ENCODE data around the gene GPR158. TPM values are rescaled to one million over a fixed set of nuclear protein-coding genes. Genes with fewer than 3 reads are reported as not detected.
"Not testable (repeated sequence)": the region's sequence is repeated elsewhere in the genome, so short reads cannot be mapped to it uniquely, and the experiment has no call there.

Gene GPR158
- total RNA-seq, 4 donors from 2014 or later, result 0.18 TPM; not detected in 3

DNA sequence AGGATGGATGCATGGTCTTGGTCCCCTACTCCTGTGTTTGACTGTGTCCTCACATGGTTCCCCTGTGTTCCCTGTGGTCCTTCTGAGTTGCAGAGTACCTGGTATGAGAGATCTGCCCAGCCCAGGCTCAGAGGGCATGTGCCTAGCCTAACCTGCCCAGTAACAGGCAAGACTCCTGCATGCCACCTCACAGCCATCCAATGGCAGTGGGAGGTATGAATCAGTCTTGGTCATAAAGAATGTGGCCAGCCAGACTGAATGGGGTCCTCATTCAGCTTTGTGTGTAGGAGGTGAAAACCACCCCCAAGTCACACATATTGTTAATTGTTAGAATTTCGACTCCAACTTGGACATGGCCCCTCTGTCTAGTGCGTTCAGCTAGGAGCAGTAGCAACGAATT, 17.2 kb upstream of the GPR158 start:
- H3K4me3 ChIP-seq, result no peak overlapping the region
- no peak for DNase-seq (ENCODE audit: low spot score in 2 of 2)
- TF ChIP-seq POLR2AphosphoS5 (IDR thresholded peaks at IDR 0.05), result no peak
- TF ChIP-seq EP300 (IDR thresholded peaks at IDR 0.05), result no peak
- TF ChIP-seq, protein P1, sequence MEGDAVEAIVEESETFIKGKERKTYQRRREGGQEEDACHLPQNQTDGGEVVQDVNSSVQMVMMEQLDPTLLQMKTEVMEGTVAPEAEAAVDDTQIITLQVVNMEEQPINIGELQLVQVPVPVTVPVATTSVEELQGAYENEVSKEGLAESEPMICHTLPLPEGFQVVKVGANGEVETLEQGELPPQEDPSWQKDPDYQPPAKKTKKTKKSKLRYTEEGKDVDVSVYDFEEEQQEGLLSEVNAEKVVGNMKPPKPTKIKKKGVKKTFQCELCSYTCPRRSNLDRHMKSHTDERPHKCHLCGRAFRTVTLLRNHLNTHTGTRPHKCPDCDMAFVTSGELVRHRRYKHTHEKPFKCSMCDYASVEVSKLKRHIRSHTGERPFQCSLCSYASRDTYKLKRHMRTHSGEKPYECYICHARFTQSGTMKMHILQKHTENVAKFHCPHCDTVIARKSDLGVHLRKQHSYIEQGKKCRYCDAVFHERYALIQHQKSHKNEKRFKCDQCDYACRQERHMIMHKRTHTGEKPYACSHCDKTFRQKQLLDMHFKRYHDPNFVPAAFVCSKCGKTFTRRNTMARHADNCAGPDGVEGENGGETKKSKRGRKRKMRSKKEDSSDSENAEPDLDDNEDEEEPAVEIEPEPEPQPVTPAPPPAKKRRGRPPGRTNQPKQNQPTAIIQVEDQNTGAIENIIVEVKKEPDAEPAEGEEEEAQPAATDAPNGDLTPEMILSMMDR (IDR thresholded peaks at IDR 0.05), result no peak
- no peak for TF ChIP-seq POLR2A (IDR thresholded peaks at IDR 0.05)
- H3K36me3 ChIP-seq, result no peaks in the 10 kb centered on the region
- H3K9me3 ChIP-seq, result no peaks in the 10 kb centered on the region
- 59% methylated on average over 3 of the region's 3 CpGs for WGBS
- no peaks in the 10 kb centered on the region for H3K4me1 ChIP-seq
- no peak overlapping the region for H3K27ac ChIP-seq
- H3K27me3 ChIP-seq, result no peaks in the 10 kb centered on the region

DNA sequence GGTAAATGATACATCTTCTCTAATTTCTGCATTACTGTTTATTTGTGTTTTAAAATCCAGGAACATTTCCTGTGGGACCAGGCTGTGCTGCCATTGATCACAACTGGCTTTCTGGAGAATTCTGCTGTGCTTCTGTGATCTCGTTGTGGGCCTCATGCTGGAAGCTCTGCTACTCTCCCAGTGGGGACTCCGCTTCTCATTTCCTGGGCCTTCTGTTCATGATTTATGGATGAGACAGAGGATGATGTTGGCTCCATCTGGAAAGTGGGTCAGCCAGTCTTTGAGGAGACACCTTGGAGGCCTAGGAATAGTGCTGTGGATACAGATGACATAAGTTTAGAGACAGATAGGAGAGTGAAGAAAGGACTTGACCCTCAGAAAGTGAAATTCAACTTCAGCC, 15.2 kb upstream of the GPR158 start:
- WGBS, result 73% methylated on average over 2 of the region's 2 CpGs
- no peaks in the 10 kb centered on the region for H3K9me3 ChIP-seq
- no peaks in the 10 kb centered on the region for H3K36me3 ChIP-seq
- DNase-seq (ENCODE audit: low spot score in 2 of 2), result no peak
- no peak overlapping the region for H3K27ac ChIP-seq
- TF ChIP-seq POLR2A (IDR thresholded peaks at IDR 0.05), result no peak
- no peak for TF ChIP-seq EP300 (IDR thresholded peaks at IDR 0.05)
- no peak for TF ChIP-seq POLR2AphosphoS5 (IDR thresholded peaks at IDR 0.05)
- TF ChIP-seq, protein P1 (IDR thresholded peaks at IDR 0.05), result no peak
- H3K27me3 ChIP-seq, result no peaks in the 10 kb centered on the region
- H3K4me1 ChIP-seq, result no peaks in the 10 kb centered on the region
- no peak overlapping the region for H3K4me3 ChIP-seq

DNA sequence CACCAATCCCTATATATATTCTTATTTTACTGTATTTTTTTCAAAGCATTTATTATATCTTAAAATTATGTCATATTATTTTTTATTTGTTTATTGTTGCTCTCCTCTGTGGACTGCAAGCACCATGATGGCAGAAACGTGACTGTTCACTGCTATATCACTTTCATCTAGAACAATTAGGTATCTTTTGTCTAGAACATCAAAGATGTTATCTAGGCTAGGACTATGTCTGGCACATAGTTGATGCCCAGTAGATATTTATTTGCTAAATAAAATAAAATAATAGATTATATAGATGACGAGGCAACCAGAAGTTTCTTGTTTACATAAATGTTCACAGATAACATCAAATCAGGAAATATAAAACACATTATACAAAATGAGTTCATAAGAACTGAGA, 12.4 kb upstream of the GPR158 start:
- no peak for TF ChIP-seq POLR2AphosphoS5 (IDR thresholded peaks at IDR 0.05)
- TF ChIP-seq, protein P1 (IDR thresholded peaks at IDR 0.05), result no peak
- no peak overlapping the region for H3K4me3 ChIP-seq
- no peaks in the 10 kb centered on the region for H3K4me1 ChIP-seq
- no peaks in the 10 kb centered on the region for H3K9me3 ChIP-seq
- no peaks in the 10 kb centered on the region for H3K36me3 ChIP-seq
- H3K27me3 ChIP-seq, result no peaks in the 10 kb centered on the region
- H3K27ac ChIP-seq, result no peak overlapping the region
- 81% methylated on average over 2 of the region's 2 CpGs for WGBS
- DNase-seq (ENCODE audit: low spot score in 2 of 2), result no peak

DNA sequence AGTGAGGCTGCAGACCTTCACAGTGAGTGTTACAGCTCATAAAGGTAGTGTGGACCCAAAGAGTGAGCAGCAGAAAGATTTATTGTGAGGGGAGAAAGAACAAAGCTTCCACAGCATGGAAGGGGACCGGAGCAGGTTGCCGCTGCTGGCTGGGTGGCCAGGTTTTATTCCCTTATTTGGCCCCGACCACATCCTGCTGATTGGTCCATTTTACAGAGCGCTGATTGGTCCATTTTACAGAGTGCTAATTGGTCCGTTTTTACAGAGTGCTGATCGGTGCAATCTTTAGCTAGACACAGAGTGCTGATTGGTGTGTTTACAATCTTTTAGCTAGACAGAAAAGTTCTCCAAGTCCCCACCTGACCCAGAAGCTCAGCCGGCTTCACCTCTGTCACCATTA, 11.3 kb upstream of the GPR158 start:
- H3K9me3 ChIP-seq; H3K4me3 ChIP-seq; H3K4me1 ChIP-seq; DNase-seq (ENCODE audit: low spot score in 2 of 2); H3K27me3 ChIP-seq; H3K27ac ChIP-seq; H3K36me3 ChIP-seq: not testable (repeated sequence)
- WGBS, result 87% methylated on average over 7 of the region's 7 CpGs

DNA sequence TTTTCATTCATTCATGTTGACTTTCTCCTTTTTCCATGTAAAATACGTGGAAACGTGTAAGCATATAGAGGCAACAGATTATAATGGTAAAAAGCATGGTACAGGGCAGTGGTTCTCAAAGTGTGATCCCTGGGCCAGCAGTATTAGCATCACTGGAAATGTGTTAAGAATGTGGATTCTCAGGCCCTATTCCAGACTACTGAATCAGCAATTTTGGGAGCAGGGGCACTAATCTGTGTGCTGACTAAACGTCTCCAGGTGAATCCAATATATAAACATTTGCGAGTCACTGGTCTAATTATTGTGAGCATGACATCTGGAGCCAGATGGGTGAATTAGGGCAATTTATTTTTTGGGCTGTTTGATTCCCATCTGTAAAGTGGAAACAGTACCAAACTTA, 5.1 kb upstream of the GPR158 start:
- WGBS, result 76% methylated on average over 4 of the region's 4 CpGs
- Histone ChIP-seq H3K27me3 (peaks cover 25% of the 10 kb centered on the region), H3K27ac (no peak overlapping the region), H3K4me1 (peaks cover 5% of the 10 kb centered on the region), H3K9me3 (no peaks in the 10 kb centered on the region), H3K4me3 (no peak overlapping the region), H3K36me3 (no peaks in the 10 kb centered on the region)
- DNase-seq (ENCODE audit: low spot score in 2 of 2), result no peak
- TF ChIP-seq POLR2AphosphoS5 (IDR thresholded peaks at IDR 0.05) (no peak), POLR2A (IDR thresholded peaks at IDR 0.05) (no peak), EP300 (IDR thresholded peaks at IDR 0.05) (no peak)
- TF ChIP-seq, protein P1 (IDR thresholded peaks at IDR 0.05), result no peak

DNA sequence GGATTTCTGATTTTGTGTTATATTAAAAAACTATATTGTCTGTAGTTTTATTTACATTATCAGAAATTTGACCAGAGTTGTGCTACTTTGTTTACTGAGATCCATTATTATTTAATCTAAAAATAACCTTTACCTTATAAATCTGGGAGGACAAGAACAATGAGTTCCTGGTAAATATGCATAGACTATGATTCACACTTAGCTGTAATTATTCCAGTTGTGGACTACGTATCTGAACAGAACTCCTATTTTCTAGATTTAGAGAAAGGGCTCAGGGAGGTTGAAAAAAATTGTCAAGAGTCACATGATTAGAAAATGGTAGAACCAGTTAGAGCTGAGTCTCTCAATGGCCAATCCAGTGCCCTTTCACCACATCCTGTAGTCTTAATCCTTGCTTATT, 4.2 kb upstream of the GPR158 start:
- Histone ChIP-seq H3K36me3 (no peaks in the 10 kb centered on the region), H3K4me1 (peaks cover 13% of the 10 kb centered on the region), H3K27ac (no peak overlapping the region), H3K9me3 (no peaks in the 10 kb centered on the region), H3K4me3 (no peak overlapping the region), H3K27me3 (peaks cover 34% of the 10 kb centered on the region)
- no peak for TF ChIP-seq EP300 (IDR thresholded peaks at IDR 0.05)
- TF ChIP-seq, protein P1 (IDR thresholded peaks at IDR 0.05), result no peak
- TF ChIP-seq POLR2A (IDR thresholded peaks at IDR 0.05), result no peak
- TF ChIP-seq POLR2AphosphoS5 (IDR thresholded peaks at IDR 0.05), result no peak
- 72% methylated on average over 1 of the region's 1 CpG for WGBS
- no peak for DNase-seq (ENCODE audit: low spot score in 2 of 2)
